SJSA1 (cell line): ENCODE results near the gene GABRA4. TPM values are rescaled to one million over a fixed set of nuclear protein-coding genes. Genes with fewer than 3 reads are reported as not detected.

Experiments
- DNase-seq, 2 experiments: peaks; one replicate each; pipeline ENCODE4 v3.0.0-alpha.2; 2015 to 2020; ENCODE audit warnings: low spot score in 2 of 2, low read depth in 1 of 2
- H3K27ac ChIP-seq: fragments of 250-450 bp; sonication (Bioruptor Pico); 2 replicates; pipeline ENCODE4 v1.5.1; 2020; ENCODE audit warnings: mild to moderate bottlenecking, moderate library complexity
- H3K27me3 ChIP-seq: fragments of 250-450 bp; sonication (Bioruptor Pico); replicated peaks from 2 replicates; pipeline ENCODE4 v1.5.1; 2020; ENCODE audit warnings: mild to moderate bottlenecking, moderate library complexity
- H3K36me3 ChIP-seq: fragments of 250-450 bp; sonication (Bioruptor Pico); 2 replicates; pipeline ENCODE4 v1.5.1; 2020; ENCODE audit warnings: mild to moderate bottlenecking
- H3K4me1 ChIP-seq: fragments of 250-450 bp; sonication (Bioruptor Pico); replicated peaks from 2 replicates; pipeline ENCODE4 v1.6.1; 2021; ENCODE audit warnings: mild to moderate bottlenecking
- H3K4me3 ChIP-seq: fragments of 250-450 bp; sonication (Bioruptor Pico); 2 replicates; pipeline ENCODE4 v1.5.1; 2020; ENCODE audit warnings: mild to moderate bottlenecking
- H3K9me3 ChIP-seq: fragments of 250-450 bp; sonication (Bioruptor Pico); replicated peaks from 2 replicates; pipeline ENCODE4 v1.5.1; 2020; ENCODE audit warnings: mild to moderate bottlenecking
- total RNA-seq: library from RNA; depleted of rRNA; stranded (reverse); fragments of >200 nt; shearing (Covaris generic); gene quantifications from 2 replicates; pipeline ENCODE4 v1.2.3, GENCODE V29; 2014

GABRA4 gene
- total RNA-seq, 1 experiment from 2014 or later = not detected

DNA sequence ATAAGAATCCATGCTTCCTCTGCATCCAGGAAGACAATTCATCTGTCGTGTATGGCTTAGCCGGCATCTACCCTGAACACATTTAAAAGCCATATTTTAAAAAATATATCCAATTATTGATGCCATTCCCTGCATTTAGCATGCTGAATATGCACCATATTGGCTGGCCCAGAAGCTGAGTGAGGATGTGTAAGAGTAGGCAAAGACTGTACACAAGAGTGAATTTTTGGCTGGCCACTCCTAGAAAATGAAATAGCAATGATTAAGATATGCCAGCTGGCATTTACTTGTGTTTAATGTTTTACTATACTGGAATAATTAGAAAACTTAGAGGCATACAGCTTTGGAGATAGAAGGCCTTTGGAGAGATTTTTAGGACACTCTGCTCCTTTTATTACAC lies 25.8 kb downstream of the GABRA4 start:
- no peaks in the 10 kb centered on the region for H3K9me3 ChIP-seq
- DNase-seq = no peak
- no peak overlapping the region for H3K27ac ChIP-seq
- H3K4me1 ChIP-seq = no peaks in the 10 kb centered on the region
- no peaks in the 10 kb centered on the region for H3K27me3 ChIP-seq
- H3K4me3 ChIP-seq = no peak overlapping the region
- H3K36me3 ChIP-seq = no peaks in the 10 kb centered on the region

DNA sequence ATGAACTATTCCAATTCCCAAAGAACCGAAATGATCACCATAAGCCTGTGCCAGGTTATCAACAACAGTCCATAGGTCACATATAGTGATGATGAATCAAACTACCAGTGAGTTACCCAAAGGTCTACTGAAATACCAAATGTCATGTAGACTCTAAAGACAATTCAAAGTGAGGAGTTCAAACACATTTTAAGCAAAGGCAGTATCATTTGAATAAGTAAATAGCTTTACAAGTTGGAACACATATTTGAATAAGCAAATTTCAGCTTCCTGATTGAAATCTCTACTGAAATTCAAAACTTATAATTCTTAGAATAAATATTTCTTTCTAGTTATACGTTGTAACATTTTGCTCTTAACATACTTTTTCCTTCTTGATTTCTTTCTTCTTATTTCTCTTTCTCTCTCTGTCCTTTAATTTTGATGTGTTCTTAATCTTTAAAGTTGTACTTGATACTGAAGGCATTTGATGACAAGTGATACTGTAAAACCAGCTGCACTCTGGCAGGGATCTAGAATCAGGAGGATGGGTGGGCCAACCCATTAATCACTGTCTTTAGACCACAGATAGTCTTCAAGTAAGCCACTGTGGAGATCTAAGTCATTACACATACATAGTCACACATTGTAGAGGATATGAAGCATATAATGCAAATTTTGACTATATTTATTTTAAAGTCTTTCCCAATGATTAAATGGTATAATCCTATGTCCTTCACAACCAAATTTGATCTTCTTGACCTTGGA lies 34.5 kb downstream of the GABRA4 start:
- no peaks in the 10 kb centered on the region for H3K36me3 ChIP-seq
- H3K27ac ChIP-seq = no peak overlapping the region
- DNase-seq = no peak
- no peaks in the 10 kb centered on the region for H3K9me3 ChIP-seq
- no peaks in the 10 kb centered on the region for H3K4me1 ChIP-seq
- H3K27me3 ChIP-seq = no peaks in the 10 kb centered on the region
- no peak overlapping the region for H3K4me3 ChIP-seq

- Histone ChIP-seq H3K4me3 (no peak overlapping the region), H3K36me3 (no peaks in the 10 kb centered on the region), H3K9me3 (no peaks in the 10 kb centered on the region), H3K27ac (no peak overlapping the region), H3K4me1 (no peaks in the 10 kb centered on the region), H3K27me3 (no peaks in the 10 kb centered on the region)
- DNase-seq = no peak
Measured at GRCh38 chr4:46956451-46956850, 36.9 kb downstream of the GABRA4 start.

DNA sequence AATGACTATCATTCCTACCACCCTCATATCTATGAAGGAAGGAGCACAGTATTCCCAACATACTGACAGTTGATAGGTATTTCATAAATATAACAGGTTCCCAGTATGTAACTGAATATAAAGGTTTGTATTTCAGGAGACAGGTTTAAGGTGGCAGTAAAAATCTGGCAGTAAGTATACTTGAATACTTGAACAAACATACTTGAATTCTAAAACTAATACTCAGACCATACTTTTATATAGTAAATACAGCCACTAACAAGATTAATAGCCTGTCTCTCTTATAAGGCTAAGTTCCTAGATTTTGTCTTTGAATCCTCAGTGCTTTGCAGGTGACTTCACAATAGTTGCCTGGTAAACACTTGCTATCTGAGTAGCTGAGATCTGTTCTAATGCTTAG lies 37.8 kb downstream of the GABRA4 start:
- H3K27ac ChIP-seq = no peak overlapping the region
- no peaks in the 10 kb centered on the region for H3K36me3 ChIP-seq
- H3K4me3 ChIP-seq = no peak overlapping the region
- H3K4me1 ChIP-seq = no peaks in the 10 kb centered on the region
- no peak for DNase-seq
- H3K9me3 ChIP-seq = no peaks in the 10 kb centered on the region
- no peaks in the 10 kb centered on the region for H3K27me3 ChIP-seq

- DNase-seq = no peak
- no peak overlapping the region for H3K4me3 ChIP-seq
- no peaks in the 10 kb centered on the region for H3K27me3 ChIP-seq
Measured at GRCh38 chr4:46954643-46955042, 38.7 kb downstream of the GABRA4 start.

GRCh38 chr4:46953564-46953963 lies 39.8 kb downstream of the GABRA4 start:
- DNase-seq = no peak
- H3K27me3 ChIP-seq = no peaks in the 10 kb centered on the region

More at GRCh38 chr4:46954643-46955042, 38.7 kb downstream of the GABRA4 start:
- no peak overlapping the region for H3K27ac ChIP-seq
- no peaks in the 10 kb centered on the region for H3K9me3 ChIP-seq
- no peaks in the 10 kb centered on the region for H3K4me1 ChIP-seq
- no peaks in the 10 kb centered on the region for H3K36me3 ChIP-seq

DNA sequence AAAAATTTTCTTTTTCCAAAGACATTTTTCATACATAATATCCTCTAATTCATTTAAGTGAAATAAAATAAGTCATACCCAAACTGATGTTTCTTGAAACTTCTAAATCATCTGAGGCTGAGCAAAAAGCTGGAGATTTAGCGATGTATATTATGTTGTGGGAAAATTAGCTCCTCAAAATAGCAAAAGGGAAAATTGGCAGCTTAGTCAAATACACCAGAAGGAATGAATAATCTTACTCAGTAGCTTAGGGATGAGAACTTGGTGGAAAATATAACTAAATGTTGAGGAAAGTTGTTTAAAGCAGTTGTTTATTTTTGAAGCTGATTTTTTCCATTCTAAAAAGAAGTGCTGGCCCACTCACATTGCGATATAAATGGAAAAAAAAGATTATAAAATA lies 40.9 kb downstream of the GABRA4 start:
- Histone ChIP-seq H3K9me3 (no peaks in the 10 kb centered on the region), H3K27me3 (no peaks in the 10 kb centered on the region), H3K27ac (no peak overlapping the region), H3K4me3 (no peak overlapping the region), H3K4me1 (no peaks in the 10 kb centered on the region), H3K36me3 (no peaks in the 10 kb centered on the region)
- no peak for DNase-seq

More at GRCh38 chr4:46953564-46953963, 39.8 kb downstream of the GABRA4 start:
- H3K36me3 ChIP-seq = no peaks in the 10 kb centered on the region
- H3K27ac ChIP-seq = no peak overlapping the region
- H3K9me3 ChIP-seq = no peaks in the 10 kb centered on the region
- H3K4me3 ChIP-seq = no peak overlapping the region
- no peaks in the 10 kb centered on the region for H3K4me1 ChIP-seq

- no peaks in the 10 kb centered on the region for H3K36me3 ChIP-seq
- H3K9me3 ChIP-seq = no peaks in the 10 kb centered on the region
- H3K4me3 ChIP-seq = no peak overlapping the region
- H3K4me1 ChIP-seq = no peaks in the 10 kb centered on the region
- no peak for DNase-seq
- H3K27me3 ChIP-seq = no peaks in the 10 kb centered on the region
- no peak overlapping the region for H3K27ac ChIP-seq
Measured at GRCh38 chr4:46950826-46951225, 42.6 kb downstream of the GABRA4 start.

GRCh38 chr4:46949822-46950221 lies 43.6 kb downstream of the GABRA4 start:
- Histone ChIP-seq H3K36me3 (no peaks in the 10 kb centered on the region), H3K27me3 (no peaks in the 10 kb centered on the region), H3K9me3 (no peaks in the 10 kb centered on the region), H3K4me1 (no peaks in the 10 kb centered on the region), H3K4me3 (no peak overlapping the region), H3K27ac (no peak overlapping the region)
- no peak for DNase-seq

DNA sequence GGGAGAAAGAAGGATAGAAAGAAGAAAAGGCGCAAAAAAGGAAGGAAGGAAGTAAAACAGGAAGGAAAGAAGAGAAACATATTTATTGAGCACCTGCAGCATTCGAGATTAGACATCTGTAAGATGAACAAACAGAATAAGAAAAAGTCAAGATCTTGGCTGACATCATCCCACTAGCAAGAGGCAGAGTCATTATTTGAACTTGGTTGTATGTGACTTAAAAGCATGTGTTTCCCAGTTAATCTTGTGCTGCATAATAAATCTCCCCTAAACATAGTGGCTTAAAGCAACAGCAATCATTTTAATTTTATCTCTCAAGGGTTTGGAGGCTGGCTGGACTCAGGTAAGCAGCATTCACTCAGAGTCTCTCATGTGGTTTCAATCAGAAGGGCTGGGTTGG lies 45.8 kb downstream of the GABRA4 start:
- Histone ChIP-seq H3K27ac (no peak overlapping the region), H3K36me3 (no peaks in the 10 kb centered on the region), H3K9me3 (no peaks in the 10 kb centered on the region), H3K4me1 (no peaks in the 10 kb centered on the region), H3K27me3 (no peaks in the 10 kb centered on the region), H3K4me3 (no peak overlapping the region)
- DNase-seq = no peak

DNA sequence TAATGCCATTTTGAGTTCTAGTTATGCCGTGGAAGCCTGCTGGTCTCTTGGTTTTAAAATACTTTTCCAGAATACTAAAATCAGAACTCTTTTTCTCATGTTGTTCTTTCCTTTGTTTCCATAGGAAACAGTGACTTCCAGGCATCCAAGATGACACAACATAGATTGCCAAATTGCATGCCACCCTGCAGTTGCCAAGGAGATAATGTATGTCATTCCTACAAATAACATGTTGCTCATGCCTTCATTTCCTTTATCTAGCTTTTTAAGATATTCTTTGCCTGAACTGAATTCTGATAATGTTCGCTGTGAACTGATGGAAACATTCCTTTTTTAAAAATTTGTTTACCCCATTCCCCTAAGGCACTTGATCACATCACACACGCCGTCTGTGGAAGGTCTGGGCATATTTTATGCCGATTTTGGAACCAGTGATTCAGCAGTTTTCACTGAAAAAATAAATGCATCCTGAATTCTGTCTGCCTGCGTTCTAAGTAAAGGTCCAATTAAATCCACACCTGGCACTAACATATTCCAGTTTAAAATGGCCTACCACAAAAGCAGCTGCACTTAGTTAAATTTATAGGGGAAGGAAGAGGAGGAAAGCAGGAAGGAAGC lies 46.4 kb downstream of the GABRA4 start:
- no peak for DNase-seq
- Histone ChIP-seq H3K27ac (no peak overlapping the region), H3K27me3 (no peaks in the 10 kb centered on the region), H3K4me3 (no peak overlapping the region), H3K36me3 (no peaks in the 10 kb centered on the region), H3K9me3 (no peaks in the 10 kb centered on the region), H3K4me1 (no peaks in the 10 kb centered on the region)

- Histone ChIP-seq H3K36me3 (no peaks in the 10 kb centered on the region), H3K27ac (no peak overlapping the region), H3K9me3 (no peaks in the 10 kb centered on the region), H3K4me1 (no peaks in the 10 kb centered on the region), H3K27me3 (no peaks in the 10 kb centered on the region), H3K4me3 (no peak overlapping the region)
- no peak for DNase-seq
Measured at GRCh38 chr4:46945062-46945461, 48.3 kb downstream of the GABRA4 start.

DNA sequence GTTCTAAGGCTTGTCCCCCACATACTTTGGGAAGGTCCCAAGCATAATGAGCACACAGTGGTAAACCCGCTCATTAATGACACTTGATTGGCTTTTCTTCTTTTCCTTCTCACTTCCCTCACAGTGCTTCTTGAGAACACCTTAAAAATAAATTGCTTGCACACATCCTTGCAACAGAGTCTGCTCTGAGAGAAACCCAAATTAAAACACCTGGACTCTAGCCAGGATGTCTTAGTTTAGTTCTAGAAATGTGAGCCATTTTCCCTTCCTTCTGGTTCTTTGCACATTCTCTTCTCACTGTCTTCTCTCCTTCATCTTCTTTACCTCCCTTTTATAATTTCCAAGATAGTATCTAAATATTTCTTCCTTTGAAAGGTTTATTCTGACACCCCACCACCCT lies 49.0 kb downstream of the GABRA4 start:
- DNase-seq = no peak
- Histone ChIP-seq H3K4me1 (no peaks in the 10 kb centered on the region), H3K9me3 (no peaks in the 10 kb centered on the region), H3K27ac (no peak overlapping the region), H3K4me3 (no peak overlapping the region), H3K27me3 (no peaks in the 10 kb centered on the region), H3K36me3 (no peaks in the 10 kb centered on the region)

- no peak for DNase-seq
- no peaks in the 10 kb centered on the region for H3K27me3 ChIP-seq
- H3K36me3 ChIP-seq = no peaks in the 10 kb centered on the region
- H3K27ac ChIP-seq = no peak overlapping the region
- H3K4me3 ChIP-seq = no peak overlapping the region
- H3K4me1 ChIP-seq = no peaks in the 10 kb centered on the region
- H3K9me3 ChIP-seq = no peaks in the 10 kb centered on the region
Measured at GRCh38 chr4:46937493-46937892, 55.9 kb downstream of the GABRA4 start.
